T47D (cell line): ENCODE measurements around the gene LRRC8D.
"Not testable (repeated sequence)": the region's sequence is repeated elsewhere in the genome, so short reads cannot be mapped to it uniquely, and the experiment has no call there.

Experiments
- DNase-seq, 2 experiments: peaks; one replicate each; pipeline versions ENCODE4 v3.0.0 to v3.0.0-alpha.2; 2011 to 2012; ENCODE audit warnings: low read depth in 1 of 2, low spot score in 1 of 2
- JUND ChIP-seq: IDR thresholded peaks from 2 replicates; pipeline ENCODE4 v1.6.1; 2012; ENCODE audit warnings: low read depth
- in situ Hi-C: cut with HindIII; loops from 2 replicates; pipeline ENCODE4 v1.10.0; 2016; ENCODE audit warnings: low sequenced_read_pairs, low pct_unique_long_range_greater_than_20kb

The LRRC8D gene

DNA sequence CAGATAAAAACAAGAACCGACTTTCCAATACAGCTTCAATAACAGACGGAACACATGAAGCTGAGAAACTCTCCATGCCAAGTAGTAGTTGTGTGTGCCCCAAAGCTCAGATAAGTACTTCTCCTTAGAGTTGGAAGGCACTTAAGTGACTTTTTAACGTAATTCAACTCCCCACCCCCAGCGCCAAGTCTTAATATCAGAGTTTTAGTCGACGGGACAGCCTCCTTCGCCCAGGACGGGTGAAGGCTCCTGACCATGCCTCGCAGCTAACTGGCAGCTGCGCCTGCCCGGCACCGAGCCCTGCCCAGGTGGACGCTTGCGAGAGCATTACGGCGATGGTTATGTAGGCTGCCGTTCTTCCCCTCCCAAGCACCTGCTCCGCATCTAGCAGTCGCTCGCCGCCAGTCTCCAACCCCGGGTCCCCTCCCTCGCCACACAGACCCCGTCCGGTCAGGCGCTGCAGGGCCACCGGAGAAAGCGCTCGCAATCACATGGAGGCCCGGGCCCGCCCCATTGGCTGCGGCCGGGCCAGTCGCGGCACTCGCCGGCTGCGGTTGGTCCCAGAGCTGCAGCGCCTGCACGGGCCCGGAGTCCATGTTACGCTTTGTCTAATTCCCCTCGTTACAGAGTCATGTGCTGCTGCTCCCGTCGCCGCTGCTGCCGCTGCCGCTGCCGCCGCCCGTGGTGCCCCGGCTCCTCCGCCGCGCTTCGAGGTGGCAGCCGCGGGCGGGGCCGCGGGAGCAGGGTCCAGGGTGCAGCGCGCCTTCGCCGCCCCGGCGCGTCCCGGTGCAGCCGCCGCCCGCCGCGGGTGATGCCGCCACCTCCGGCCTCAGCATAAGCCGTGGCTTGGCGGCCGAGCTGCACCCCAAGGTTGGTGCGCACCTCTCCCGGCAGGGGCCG, at the start of gene LRRC8D:
Gene LRRC8D, plus strand, starts transcription at position 611 of the 900 bp plus-strand sequence. CDS start 112,037 bp downstream, outside the sequence.
- no peak for TF ChIP-seq JUND
- peak; percentile 81 to 84 for DNase-seq
- in situ Hi-C loops: no loop called here

DNA sequence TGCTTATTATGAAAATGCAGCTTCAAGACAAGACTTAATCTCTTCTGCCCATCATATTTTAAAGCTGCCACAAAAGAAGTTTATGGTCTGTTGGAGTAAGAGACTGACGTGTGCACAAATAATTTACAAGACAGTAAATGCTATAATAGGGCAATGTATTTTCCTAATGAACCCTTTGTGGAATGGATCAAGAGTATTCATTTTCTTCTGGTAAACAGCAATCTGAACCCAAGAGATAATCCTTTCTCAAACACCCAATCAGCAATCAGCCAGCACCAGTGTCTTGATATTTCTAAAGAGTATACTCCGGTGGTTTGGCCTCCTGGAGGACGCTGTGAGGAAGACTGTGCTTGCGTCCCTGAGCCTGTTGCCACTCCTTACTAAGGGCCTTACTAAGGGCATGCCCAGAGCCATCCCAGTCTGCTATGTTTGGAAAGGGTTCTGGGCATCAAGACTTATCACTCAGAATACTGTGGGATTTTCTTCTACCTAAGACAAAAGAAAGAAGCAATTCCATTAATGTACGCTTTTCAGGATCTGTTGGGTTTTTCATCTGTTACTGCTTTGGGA, 48.8 kb upstream of the LRRC8D start:
- in situ Hi-C loops: no loop called here
- DNase-seq: no peak
- no peak for TF ChIP-seq JUND

GRCh38 chr1:89776104-89776503, 44.7 kb upstream of the LRRC8D start:
- DNase-seq, in situ Hi-C loops: not testable (repeated sequence)

DNA sequence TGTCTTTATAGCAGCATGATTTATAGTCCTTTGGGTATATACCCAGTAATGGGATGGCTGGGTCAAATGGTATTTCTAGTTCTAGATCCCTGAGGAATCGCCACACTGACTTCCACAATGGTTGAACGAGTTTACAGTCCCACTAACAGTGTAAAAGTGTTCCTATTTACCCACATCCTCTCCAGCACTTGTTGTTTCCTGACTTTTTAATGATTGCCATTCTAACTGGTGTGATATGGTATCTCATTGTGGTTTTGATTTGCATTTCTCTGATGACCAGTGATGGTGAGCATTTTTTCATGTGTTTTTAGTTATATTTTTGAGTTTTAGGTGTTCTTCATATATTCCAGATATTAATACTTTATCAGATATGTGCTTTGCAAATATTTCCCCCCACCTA, 43.6 kb upstream of the LRRC8D start:
- DNase-seq, in situ Hi-C loops: not testable (repeated sequence)

DNA sequence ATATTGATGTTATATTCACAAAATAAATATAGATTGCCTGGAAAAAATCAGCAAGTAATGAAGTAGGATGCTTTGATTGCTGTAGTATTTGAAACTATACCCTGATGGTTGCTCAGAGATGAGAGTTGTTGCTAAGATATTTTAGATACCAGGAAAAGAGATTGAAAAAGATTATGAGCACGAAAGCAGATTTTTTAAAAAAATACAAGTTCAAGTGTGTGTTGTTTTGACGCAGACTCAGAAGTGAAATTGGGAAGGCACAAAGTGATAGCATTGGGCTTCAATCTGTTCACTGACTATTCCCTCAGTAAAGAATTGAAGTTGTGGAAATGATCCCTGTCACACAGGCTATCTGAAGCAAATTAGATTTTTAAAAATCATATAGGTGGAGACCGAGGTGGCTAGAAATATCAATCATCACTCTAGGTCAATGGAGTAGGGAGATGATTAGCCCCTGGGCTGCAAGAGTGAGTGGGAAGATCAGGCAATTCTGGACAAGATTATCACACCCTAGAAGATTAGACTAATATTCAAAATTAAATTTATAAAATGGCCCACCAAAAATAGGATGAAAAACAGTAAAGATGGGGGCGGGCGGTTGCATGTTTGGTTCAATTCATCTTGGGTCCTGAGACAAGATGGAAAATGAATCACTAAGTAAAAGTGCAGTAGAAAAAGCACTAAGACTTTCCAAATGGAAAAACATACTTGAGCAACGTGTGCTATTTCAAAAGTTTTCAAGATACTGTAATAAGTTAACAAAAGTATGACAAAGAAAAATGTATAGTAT, 41.5 kb upstream of the LRRC8D start:
- in situ Hi-C loops: no loop called here
- no peak for TF ChIP-seq JUND
- DNase-seq: no peak

DNA sequence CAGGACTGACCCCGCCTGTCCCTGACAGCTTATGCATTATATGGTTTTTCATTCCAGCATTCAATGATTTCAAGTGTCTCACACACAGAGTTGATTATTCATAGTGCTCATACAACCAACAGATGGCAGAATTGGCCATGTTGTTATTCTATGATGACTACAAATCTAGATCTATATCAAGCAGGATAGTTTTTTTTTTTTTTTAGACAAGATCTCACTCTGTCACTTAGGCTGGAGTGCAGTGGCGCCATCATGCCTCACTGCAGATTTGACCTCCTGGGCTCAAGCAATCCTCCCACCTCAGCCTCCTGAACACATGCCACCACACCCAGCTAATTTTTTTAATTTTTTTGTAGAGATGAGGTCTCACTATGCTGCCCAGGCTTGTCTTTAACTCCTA, 40.1 kb upstream of the LRRC8D start:
- peak in 1 of 2 experiments; percentile 28 for DNase-seq
- TF ChIP-seq JUND: no peak
- in situ Hi-C loops: no loop called here

- DNase-seq: no peak
These were observed 39.2 kb upstream of the LRRC8D start for GRCh38 chr1:89781494-89782126.

GRCh38 chr1:89786628-89787214, 34.1 kb upstream of the LRRC8D start:
- in situ Hi-C loops: no loop called here
- no peak for TF ChIP-seq JUND
- no peak for DNase-seq

More at GRCh38 chr1:89781494-89782126, 39.2 kb upstream of the LRRC8D start:
- in situ Hi-C loops: no loop called here
- TF ChIP-seq JUND: no peak

- no peak for DNase-seq
- no peak for TF ChIP-seq JUND
- in situ Hi-C loops: no loop called here
These were observed 30.2 kb upstream of the LRRC8D start for GRCh38 chr1:89790592-89790991.

DNA sequence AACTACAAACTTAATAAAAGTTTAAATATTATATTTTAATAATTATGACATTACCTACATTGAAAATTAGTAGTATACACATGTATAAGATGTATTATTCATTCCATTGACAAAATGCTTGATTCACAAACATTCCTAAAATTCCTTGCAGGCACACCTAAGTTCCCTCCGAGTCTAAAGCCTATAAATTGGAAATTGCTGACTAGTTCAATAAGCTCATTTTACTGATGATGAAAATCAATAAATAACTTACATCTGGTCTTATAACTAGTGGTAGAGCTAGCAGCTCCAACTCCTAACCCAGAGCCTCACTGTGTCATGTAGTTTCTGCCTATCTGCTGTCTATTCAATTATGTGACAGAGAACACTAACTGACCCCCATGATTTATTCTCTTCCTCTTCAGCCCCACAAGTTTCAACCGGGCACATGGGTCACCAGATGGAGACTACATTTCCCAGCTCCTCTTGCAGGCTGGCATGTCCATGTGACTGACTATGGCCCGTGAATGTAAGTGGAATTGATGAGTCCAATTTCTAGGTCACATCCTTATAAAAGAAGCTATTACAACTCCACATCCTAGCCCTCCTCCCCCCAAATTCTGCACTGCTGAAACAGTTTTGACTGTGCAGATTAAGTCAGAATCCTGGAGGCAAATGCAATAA, 29.6 kb upstream of the LRRC8D start:
- no peak for DNase-seq
- no peak for TF ChIP-seq JUND
- in situ Hi-C loops: no loop called here

- in situ Hi-C loops: no loop called here
- DNase-seq: no peak
- no peak for TF ChIP-seq JUND
These were observed 26.4 kb upstream of the LRRC8D start for GRCh38 chr1:89794406-89794805.

GRCh38 chr1:89795571-89795970, 25.3 kb upstream of the LRRC8D start:
- DNase-seq, in situ Hi-C loops: not testable (repeated sequence)

- DNase-seq, in situ Hi-C loops: not testable (repeated sequence)
These were observed 23.0 kb upstream of the LRRC8D start for GRCh38 chr1:89797876-89798275.
